ENCODE data around the gene ZNF335. TPM values are rescaled to one million over a fixed set of nuclear protein-coding genes. Genes with fewer than 3 reads are reported as not detected.
A peak's percentile ranks its signal among the peaks of the same experiment; 100 is the strongest.

ZNF335 gene
- total and polyA plus RNA-seq, 2 of the 13 experiments (the other 11 are each of a cell fraction or from before 2014, with no cell fraction given) = 9.7 to 13.7 TPM

DNA sequence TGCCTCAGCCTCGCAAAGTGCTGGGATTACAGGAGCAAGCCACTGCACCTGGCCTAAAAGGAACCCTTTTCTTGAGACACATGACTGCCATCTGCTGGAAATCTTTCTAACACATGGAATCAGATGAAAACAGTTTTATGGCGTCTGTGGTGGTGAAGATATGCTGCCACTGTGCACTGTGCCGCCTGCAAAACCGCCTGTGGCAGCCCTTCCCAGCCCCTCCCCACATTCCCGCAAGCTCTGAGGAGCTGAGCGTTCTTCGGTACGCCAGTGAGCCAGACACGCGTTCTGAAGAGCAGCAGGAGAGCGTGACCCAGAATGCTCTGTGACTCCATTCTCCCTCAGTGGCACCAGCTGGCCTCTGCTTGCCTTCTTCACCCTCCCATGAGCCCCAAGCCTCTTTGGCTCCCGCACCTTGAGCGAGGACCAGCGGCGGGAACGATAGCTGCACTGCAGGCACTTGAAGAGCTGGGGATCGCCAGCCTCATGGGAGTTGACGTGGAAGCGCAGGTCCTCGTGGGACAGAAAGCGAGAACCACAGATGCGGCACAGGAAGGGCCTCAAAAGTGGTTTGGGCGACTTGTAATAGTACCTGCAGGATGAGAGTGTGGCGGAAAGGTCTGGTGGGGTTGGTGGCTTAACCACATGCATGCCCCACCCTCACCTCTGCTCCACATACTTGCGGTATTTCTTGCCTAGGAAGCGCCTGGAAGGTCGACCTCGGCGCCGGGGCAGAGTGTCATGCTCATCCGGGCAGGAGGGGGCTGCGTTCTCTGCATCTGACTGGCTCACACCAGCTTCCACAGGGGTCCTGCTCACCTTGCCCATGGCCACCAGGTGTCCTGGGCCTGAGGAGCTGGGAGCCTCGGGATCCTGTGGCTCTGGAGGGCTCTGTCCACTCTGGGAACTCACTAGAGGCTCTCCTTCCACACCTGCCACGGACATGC is 8.7 kb downstream of the ZNF335 start (continued):
- TF ChIP-seq ZNF616 (CRISPR knock-in tag; IDR thresholded peaks at IDR 0.05; ENCODE audit: low read depth) (no peak), ZMYM3 (CRISPR knock-in tag; IDR thresholded peaks at IDR 0.05) (no peak), SIX1 (CRISPR knock-in tag; IDR thresholded peaks at IDR 0.05; ENCODE audit: borderline replicate concordance) (no peak), FOXP1 (IDR thresholded peaks at IDR 0.05) (no peak), FOXP1 (CRISPR knock-in tag; IDR thresholded peaks at IDR 0.05) (no peak), XRCC5 (optimal IDR thresholded peaks at IDR 0.05; ENCODE audit: low read length) (peak; percentile 16), NR2C2 (CRISPR knock-in tag; IDR thresholded peaks at IDR 0.05; ENCODE audit: borderline replicate concordance) (0 out of 2 replicates have a peak, but pooled peaks have one; percentile 20), ZNF788 (CRISPR knock-in tag; IDR thresholded peaks at IDR 0.05; ENCODE audit: borderline replicate concordance) (peak; percentile 61; the same call in 1 of the 2 replicates), ELF3 (CRISPR knock-in tag; IDR thresholded peaks at IDR 0.05) (0 out of 2 replicates have a peak, but pooled peaks have one; percentile 32), TBX2 (CRISPR knock-in tag; IDR thresholded peaks at IDR 0.05; ENCODE audit: borderline replicate concordance) (no peak), NR2F6 (IDR thresholded peaks at IDR 0.05) (no peak), NR2F6 (CRISPR knock-in tag; IDR thresholded peaks at IDR 0.05) (0 out of 2 replicates have a peak, but pooled peaks have one; percentile 19), RBM39 (IDR thresholded peaks at IDR 0.05; ENCODE audit: low read depth, low read length, poor library complexity, severe bottlenecking) (no peak), ZNF10 (CRISPR knock-in tag; IDR thresholded peaks at IDR 0.05; ENCODE audit: borderline replicate concordance, low read depth) (no peak), ZBTB20 (CRISPR knock-in tag; IDR thresholded peaks at IDR 0.05; ENCODE audit: borderline replicate concordance, low read depth) (no peak), HCFC1 (IDR thresholded peaks at IDR 0.05; ENCODE audit: low read depth, low read length) (no peak; the same call in 1 of the 2 replicates), EZH2 (conservative IDR thresholded peaks at IDR 0.05; ENCODE audit: low read depth, low read length) (no peak), ZNF34 (CRISPR knock-in tag; IDR thresholded peaks at IDR 0.05; ENCODE audit: borderline replicate concordance) (0 out of 2 replicates have a peak, but pooled peaks have one; percentile 78), ZBTB38 (CRISPR knock-in tag; IDR thresholded peaks at IDR 0.05) (no peak)
- TF ChIP-seq, protein P1, sequence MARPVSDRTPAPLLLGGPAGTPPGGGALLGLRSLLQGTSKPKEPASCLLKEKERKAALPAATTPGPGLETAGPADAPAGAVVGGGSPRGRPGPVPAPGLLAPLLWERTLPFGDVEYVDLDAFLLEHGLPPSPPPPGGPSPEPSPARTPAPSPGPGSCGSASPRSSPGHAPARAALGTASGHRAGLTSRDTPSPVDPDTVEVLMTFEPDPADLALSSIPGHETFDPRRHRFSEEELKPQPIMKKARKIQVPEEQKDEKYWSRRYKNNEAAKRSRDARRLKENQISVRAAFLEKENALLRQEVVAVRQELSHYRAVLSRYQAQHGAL (CRISPR knock-in tag; IDR thresholded peaks at IDR 0.05; ENCODE audit: not compliant biosample characterization) = no peak
- TF ChIP-seq, protein P2, sequence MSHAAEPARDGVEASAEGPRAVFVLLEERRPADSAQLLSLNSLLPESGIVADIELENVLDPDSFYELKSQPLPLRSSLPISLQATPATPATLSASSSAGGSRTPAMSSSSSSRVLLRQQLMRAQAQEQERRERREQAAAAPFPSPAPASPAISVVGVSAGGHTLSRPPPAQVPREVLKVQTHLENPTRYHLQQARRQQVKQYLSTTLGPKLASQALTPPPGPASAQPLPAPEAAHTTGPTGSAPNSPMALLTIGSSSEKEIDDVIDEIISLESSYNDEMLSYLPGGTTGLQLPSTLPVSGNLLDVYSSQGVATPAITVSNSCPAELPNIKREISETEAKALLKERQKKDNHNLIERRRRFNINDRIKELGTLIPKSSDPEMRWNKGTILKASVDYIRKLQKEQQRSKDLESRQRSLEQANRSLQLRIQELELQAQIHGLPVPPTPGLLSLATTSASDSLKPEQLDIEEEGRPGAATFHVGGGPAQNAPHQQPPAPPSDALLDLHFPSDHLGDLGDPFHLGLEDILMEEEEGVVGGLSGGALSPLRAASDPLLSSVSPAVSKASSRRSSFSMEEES (CRISPR knock-in tag; IDR thresholded peaks at IDR 0.05) = peak; percentile 27; the same call in 1 of the 2 replicates
- TF ChIP-seq, protein P3, sequence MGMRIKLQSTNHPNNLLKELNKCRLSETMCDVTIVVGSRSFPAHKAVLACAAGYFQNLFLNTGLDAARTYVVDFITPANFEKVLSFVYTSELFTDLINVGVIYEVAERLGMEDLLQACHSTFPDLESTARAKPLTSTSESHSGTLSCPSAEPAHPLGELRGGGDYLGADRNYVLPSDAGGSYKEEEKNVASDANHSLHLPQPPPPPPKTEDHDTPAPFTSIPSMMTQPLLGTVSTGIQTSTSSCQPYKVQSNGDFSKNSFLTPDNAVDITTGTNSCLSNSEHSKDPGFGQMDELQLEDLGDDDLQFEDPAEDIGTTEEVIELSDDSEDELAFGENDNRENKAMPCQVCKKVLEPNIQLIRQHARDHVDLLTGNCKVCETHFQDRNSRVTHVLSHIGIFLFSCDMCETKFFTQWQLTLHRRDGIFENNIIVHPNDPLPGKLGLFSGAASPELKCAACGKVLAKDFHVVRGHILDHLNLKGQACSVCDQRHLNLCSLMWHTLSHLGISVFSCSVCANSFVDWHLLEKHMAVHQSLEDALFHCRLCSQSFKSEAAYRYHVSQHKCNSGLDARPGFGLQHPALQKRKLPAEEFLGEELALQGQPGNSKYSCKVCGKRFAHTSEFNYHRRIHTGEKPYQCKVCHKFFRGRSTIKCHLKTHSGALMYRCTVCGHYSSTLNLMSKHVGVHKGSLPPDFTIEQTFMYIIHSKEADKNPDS (CRISPR knock-in tag; IDR thresholded peaks at IDR 0.05) = no peak
- TF ChIP-seq, protein P4, sequence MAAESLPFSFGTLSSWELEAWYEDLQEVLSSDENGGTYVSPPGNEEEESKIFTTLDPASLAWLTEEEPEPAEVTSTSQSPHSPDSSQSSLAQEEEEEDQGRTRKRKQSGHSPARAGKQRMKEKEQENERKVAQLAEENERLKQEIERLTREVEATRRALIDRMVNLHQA (CRISPR knock-in tag; IDR thresholded peaks at IDR 0.05) = no peak
- TF ChIP-seq, protein P5, sequence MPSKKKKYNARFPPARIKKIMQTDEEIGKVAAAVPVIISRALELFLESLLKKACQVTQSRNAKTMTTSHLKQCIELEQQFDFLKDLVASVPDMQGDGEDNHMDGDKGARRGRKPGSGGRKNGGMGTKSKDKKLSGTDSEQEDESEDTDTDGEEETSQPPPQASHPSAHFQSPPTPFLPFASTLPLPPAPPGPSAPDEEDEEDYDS (CRISPR knock-in tag; IDR thresholded peaks at IDR 0.05) = 0 out of 2 replicates have a peak, but pooled peaks have one; percentile 25
- TF ChIP-seq, protein P6, sequence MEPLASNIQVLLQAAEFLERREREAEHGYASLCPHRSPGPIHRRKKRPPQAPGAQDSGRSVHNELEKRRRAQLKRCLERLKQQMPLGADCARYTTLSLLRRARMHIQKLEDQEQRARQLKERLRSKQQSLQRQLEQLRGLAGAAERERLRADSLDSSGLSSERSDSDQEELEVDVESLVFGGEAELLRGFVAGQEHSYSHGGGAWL (CRISPR knock-in tag; IDR thresholded peaks at IDR 0.05) = no peak

Data from HepG2 (cell line).